Retinal pigment epithelial cell (primary cell): ENCODE results near the gene TBCD.

Experiments used
- DNase-seq: peaks from one replicate; pipeline ENCODE4 v3.0.0-alpha.2; 2010; ENCODE audit warnings: low read depth
- H3K4me3 ChIP-seq: 2 replicates; pipeline ENCODE4 v1.5.1; 2011; ENCODE audit warnings: mild to moderate bottlenecking, low read length, control low read depth, moderate library complexity
- TF ChIP-seq, protein P1 (sequence below): conservative IDR thresholded peaks from 2 replicates; pipeline ENCODE4 v1.5.1; 2011; ENCODE audit warnings: low read depth, low read length, control low read depth, inconsistent platforms

Gene TBCD

DNA sequence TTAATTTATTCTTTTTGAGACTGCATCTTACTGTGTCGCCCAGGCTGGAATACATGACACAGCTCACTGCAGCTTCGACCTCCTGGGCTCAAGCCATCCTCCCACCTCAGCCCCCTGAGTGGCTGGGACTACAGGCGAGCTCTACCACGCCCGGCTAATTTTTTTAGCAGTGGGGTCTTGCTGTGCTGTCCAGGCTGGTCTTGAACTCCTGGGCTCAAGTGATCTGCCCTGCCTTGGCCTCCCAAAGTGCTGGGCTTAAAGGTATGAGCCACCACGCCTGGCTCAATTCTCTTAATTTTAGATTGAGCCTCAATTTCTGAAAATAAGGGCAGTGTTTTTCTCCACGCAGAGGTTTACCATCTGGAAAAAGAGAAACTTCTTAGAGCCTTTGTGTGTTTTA, 46.9 kb downstream of the TBCD start:
- TF ChIP-seq, protein P1, sequence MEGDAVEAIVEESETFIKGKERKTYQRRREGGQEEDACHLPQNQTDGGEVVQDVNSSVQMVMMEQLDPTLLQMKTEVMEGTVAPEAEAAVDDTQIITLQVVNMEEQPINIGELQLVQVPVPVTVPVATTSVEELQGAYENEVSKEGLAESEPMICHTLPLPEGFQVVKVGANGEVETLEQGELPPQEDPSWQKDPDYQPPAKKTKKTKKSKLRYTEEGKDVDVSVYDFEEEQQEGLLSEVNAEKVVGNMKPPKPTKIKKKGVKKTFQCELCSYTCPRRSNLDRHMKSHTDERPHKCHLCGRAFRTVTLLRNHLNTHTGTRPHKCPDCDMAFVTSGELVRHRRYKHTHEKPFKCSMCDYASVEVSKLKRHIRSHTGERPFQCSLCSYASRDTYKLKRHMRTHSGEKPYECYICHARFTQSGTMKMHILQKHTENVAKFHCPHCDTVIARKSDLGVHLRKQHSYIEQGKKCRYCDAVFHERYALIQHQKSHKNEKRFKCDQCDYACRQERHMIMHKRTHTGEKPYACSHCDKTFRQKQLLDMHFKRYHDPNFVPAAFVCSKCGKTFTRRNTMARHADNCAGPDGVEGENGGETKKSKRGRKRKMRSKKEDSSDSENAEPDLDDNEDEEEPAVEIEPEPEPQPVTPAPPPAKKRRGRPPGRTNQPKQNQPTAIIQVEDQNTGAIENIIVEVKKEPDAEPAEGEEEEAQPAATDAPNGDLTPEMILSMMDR, result no peak
- DNase-seq, result no peak
- H3K4me3 ChIP-seq, result no peak overlapping the region

DNA sequence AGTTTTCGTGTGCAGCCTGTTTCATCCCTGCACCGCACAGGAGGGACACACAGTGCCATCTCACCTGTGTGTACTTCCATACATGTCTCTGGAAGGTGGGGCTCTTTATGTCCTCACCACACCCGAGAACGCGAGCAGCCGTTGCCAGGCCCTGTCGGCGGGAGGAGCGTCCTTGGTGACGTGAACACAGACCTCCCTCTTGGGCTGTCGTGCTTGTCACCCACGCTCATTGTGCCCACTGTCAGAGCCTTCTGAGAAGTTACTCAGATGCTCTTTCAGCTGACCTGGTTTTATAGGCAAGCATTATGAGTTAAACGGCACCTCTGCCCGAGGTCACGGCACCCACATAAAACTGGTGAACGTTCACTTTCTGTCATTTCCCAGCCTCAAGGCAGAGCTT, 47.7 kb downstream of the TBCD start:
- H3K4me3 ChIP-seq, result no peak overlapping the region
- DNase-seq, result no peak
- TF ChIP-seq, protein P1, result no peak

DNA sequence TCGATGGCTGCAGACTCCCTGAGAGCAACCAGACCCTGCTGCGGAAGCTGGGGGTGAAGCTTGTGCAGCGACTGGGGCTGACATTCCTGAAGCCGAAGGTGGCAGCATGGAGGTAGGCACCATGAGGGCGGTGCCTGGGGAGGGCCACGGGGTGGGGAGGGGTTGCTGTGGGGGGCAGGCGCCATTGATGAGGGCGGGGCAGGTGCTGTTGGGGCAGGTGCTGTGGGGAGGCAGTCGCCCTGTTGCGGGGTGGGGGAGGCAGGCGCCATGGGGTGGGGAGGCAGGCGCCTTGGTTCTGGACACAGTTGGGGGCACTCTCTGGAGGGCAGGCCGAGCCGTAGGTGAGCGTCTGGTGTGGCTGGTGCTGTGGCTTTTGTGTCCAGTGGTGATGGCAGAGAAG, 49.0 kb downstream of the TBCD start:
- H3K4me3 ChIP-seq, result no peak overlapping the region
- TF ChIP-seq, protein P1, result no peak
- DNase-seq, result no peak

DNA sequence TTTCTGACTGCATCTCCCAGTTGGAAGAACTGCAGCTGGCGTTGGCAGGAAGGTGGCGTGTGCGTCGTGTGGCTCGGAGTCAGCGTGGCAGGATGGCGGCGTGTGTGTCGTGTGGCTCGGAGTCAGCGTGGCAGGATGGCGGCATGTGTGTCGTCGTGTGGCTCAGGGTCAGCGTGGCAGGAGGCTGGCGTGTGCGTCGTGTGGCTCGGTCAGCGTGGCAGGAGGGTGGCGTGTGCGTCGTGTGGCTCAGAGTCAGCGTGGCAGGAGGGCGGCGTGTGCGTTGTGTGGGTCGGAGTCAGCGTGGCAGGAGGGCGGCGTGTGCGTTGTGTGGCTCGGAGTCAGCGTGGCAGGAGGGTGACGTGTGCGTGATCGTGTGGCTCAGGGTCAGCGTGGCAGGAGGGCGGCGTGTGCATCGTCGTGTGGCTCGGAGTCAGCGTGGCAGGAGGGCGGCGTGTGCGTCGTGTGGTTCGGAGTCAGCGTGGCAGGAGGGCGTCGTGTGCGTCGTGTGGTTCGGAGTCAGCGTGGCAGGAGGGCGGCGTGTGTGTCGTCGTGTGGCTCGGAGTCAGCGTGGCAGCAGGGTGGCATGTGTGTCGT, 49.6 kb downstream of the TBCD start:
- TF ChIP-seq, protein P1, result no peak
- no peak for DNase-seq
- no peak overlapping the region for H3K4me3 ChIP-seq

DNA sequence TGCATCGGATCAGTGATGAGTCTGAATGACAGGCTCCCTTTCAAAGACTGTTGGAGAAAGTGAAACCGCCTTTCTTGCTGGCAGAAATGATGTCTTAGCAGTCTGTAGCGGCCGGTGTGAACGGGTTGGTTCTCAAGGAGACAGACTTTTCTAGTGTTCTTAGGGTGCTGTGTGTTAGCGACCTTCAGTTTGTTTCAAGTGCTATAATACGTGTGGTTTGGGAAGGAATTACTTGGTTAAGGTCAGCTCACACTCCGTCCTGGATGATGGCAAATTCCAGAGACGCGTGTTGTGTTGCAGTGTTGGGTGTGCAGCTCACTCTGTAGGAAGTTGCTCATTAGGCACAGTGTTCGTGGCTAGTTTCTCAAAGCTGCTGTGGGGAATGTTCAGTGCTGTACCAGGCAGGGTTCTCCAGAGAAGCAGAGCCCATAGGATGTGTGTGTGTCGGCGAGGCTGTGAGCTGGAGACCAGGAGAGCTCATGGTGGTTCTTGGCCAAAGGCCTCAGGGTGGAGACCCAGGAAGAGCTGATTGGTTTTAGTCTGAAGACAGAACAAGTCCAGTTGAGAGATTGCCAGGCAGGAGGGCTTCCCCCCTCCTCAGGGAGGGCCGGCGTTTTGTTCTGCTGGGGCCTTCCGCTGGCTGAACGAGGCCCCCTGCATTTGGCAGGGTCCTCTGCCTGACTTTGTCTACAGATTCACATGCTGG, 50.4 kb downstream of the TBCD start:
- DNase-seq, result no peak
- H3K4me3 ChIP-seq, result no peak overlapping the region
- TF ChIP-seq, protein P1, result no peak

DNA sequence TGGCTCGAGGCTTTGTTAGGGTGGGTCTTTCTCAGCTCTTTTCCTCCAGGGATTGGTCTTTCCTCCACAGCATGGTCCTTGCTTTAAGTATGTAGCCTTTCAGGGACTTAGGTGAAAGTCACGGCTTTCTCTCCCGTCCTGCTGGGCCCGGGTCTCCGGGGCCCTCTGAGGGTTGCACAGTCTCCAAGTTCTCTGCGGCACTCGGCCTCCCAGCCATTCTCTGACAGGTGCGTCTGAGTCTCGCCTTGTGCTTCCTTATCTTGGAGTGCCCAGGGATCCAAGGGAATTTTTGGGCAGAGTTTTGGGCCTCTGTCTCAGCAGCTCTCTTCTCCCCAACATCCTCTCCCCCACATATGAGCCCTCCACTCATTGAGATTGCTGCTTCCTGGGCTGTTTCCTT, 51.3 kb downstream of the TBCD start:
- H3K4me3 ChIP-seq, result no peak overlapping the region
- TF ChIP-seq, protein P1, result no peak
- DNase-seq, result no peak

DNA sequence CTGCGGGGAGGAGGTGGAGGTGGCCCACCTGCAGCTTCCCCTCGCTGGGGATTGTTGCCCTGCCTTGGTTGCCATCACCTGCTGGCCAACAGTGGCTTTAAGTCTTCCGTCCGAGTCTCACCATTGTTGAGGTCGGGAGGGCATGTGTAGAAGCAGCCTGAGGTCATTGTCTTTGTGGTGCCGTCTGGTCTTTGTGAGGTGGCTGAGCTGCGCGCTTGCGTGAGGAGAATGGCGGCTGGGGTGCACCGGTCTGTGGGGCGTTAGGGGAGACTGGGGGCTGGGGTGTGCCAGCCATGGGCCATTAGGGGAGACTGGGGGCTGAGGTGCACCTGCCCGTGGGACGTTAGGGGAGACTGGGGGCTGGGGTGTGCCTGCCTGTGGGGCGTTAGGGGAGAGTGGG, 51.7 kb downstream of the TBCD start:
- no peak overlapping the region for H3K4me3 ChIP-seq
- DNase-seq, result no peak
- TF ChIP-seq, protein P1, result no peak
